GM19455 (cell line): ENCODE results near the gene KRTAP5-9.
"Not testable (repeated sequence)": the region's sequence is repeated elsewhere in the genome, so short reads cannot be mapped to it uniquely, and the experiment has no call there.

ENCODE experiments used
- ATAC-seq: cut with Tn5 transposase; IDR thresholded peaks from one replicate; pipeline ENCODE4 v1.9.1; 2021; ENCODE audit not compliant: unreplicated experiment

Gene KRTAP5-9

DNA sequence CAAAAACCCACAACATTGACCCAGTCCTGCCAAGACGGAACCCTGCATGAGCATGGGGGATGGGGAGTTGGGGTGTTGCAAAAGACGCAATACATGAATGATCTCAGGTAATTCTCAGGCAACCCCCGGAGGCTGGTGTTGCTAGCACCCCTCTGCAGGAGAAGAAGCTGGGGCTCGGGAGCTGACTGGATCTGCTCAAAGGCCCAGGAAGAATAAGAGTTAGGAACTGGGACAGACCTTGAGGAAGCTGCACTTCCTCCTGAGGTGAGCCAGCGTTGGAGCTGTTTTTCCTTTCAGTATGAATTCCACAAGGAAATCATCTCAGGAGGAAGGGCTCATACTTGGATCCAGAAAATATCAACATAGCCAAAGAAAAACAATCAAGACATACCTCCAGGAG, at the start of gene KRTAP5-9:
Gene KRTAP5-9 (plus strand): TSS at position 301 of the 400 bp plus-strand sequence. CDS start 238 bp downstream, outside the sequence.
- ATAC-seq: no peak

- ATAC-seq: no peak
Measured at GRCh38 chr11:71499125-71499524, 49.1 kb upstream of the KRTAP5-9 start.

DNA sequence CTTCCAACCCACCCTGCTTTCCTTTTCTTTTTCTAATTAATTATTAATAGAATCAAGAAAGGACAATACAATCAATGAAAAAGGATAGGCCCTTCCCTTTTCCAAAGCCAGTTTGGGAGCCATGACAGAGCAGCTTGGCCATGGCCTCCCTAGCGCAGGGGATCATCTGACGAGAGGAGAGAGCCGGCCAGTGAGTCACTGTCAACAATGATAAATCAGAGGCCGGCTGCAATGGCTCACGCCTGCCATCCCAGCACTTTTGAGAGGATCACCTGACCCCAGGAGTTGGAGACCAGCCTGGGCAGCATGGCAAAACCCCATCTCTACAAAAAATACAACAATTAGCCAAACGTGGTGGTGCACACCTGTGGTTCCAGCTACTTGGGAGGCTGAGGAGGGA, 48.7 kb upstream of the KRTAP5-9 start:
- ATAC-seq: no peak

DNA sequence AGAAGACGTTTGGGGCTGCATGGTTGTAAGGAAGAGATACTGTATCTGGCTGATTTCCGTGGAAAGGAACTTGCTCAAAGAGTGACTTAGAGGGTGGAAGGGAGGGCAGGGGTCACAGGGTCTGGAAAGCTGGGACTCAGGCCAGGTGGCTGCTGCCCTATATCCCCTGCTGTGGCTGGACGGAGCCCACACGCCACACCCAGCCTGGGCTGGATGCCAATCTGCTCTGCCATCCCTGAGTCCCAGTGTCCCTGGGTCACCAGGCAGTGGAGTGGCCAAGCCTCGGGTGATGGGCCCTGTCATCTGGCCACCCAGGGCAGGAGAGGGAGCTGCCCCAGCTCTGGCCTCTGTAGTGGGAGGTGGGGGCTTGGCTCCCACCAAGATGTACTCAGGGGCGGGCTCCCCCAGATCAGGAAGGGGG, 47.6 kb upstream of the KRTAP5-9 start:
- ATAC-seq: no peak

GRCh38 chr11:71501071-71501985, 46.9 kb upstream of the KRTAP5-9 start:
- ATAC-seq: no peak

- ATAC-seq: no peak
Measured at GRCh38 chr11:71502026-71502425, 46.2 kb upstream of the KRTAP5-9 start.

DNA sequence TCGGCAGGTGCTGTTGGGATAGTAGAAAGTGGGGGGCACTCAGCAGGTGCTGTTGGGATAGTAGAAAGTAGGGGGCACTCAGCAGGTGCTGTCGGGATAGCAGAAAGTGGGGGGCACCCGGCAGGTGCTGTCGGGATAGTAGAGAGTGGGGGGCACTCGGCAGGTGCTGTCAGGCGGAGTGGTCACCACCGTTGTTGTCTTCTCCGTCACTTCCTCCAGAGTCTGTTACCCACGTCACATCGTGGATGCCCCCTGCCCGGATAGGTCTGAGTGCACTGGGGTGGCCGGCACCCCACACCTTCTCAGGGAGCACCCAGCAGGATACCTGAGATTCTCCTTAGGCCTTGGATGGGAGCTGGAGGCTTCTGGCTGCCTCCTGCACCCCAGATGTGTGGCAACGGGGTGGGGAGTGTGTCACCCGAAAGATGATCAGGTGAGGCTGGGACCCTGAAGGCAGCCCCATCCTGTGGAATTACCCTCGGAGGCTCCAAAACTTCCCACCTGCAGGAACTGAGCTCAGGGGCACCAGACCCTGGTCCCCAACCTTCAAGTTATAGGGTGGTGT, 45.3 kb upstream of the KRTAP5-9 start:
- no peak for ATAC-seq

- no peak for ATAC-seq
Measured at GRCh38 chr11:71504531-71504930, 43.7 kb upstream of the KRTAP5-9 start.

- no peak for ATAC-seq
Measured at GRCh38 chr11:71505001-71505400, 43.2 kb upstream of the KRTAP5-9 start.

DNA sequence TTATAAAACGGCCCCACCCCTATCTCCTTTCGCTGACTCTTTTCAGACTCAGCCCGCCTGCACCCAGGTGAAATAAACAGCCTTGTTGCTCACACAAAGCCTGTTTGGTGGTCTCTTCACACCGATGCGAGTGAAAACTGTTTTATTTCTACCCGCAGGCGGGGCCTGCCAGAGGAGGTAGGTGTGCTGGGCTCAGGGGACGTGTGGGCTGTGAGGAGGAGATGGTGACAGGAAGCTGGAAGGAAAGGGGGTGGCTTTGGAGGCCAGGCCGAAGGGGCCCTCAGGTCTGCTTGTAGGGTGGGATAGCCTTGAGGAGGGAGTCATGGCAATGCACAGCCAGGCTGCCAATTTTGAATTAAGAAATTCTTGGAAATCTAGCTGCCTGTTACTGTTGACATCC, 42.4 kb upstream of the KRTAP5-9 start:
- ATAC-seq: no peak

DNA sequence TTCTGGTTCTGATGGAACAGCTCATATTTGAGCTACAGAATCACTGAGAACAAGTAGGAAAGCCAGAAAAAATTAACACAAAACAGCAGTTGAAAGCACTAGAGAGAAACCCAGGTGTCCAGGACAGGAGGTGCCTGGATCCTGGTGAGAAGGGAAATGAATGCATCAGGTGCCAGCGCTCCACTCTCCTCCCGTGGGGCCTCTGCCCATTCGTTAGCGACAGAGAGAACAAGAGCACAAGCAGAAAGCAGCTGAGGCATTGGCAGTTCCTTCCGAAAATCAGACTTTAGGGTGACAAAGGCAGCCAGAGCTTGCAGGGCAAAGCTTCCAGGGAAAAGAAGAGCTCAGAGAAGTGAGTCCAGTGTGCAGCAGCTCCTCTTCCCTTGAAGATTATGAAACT, 41.1 kb upstream of the KRTAP5-9 start:
- no peak for ATAC-seq

- no peak for ATAC-seq
Measured at GRCh38 chr11:71518506-71519471, 29.4 kb upstream of the KRTAP5-9 start.

GRCh38 chr11:71519546-71519945, 28.7 kb upstream of the KRTAP5-9 start:
- ATAC-seq: no peak

DNA sequence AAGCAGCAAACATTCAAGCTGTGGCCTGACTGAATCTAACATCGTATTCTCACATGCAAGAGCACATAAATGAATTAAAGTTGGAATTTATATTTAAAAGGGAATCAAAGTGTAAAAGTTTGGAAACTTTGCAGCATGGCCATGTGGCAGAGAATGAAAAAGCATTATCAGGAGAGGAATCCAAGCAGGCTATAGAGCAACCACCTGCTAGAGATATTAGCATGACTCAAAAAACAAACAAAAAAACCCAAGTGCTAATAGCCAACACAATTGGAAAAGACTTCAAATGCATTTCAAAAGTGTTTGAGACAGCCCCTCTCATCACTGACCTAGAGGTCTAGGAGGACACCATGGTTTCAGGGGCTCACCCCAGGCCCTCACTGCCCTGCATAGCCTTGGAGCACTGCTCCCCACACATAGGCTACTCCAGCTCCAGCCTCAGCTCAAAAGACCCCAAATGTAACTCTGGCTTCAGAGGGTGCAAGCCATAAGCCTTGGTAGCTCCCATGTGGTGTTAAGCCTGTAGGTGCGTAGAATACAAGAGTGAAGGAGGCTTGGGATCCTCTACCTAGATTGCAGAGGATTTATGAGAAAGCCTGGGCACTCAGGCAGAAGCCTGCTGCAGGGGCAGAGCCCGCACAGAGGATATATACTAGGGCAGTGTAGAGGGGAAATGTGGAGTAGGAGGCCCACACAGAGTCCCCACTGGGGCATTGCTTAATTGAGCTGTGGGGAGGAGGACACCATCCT, 22.9 kb upstream of the KRTAP5-9 start:
- ATAC-seq: no peak

- no peak for ATAC-seq
Measured at GRCh38 chr11:71525938-71526495, 22.2 kb upstream of the KRTAP5-9 start.

DNA sequence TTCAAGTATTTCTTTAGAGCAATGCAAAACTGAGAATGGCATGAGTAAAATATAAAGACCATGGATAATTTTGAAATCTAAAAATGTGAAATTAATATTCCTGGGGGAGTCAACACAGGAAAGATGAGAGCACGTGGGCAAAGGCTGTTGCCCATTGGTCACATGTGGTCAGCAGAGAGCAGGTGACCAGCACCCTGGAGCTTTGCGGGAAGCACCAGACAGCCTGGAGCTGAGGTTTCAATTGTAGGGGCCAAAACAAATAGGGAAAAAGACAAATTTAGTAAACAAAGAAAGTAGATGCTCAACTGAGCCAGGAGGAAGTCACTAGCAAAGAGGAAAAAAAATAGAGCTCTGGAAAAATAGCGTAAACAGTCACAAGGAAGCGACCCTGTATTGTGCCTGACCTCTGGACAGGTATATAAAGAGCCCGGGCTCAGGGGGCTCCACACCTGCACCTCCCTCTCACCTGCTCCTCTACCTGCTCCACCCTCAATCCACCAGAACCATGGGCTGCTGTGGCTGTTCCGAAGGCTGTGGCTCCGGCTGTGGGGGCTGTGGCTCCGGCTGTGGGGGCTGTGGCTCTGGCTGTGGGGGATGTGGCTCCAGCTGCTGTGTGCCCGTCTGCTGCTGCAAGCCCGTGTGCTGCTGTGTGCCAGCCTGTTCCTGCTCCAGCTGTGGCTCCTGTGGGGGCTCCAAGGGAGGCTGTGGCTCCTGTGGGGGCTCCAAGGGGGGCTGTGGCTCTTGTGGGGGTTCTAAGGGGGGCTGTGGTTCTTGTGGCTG, 21.2 kb upstream of the KRTAP5-9 start, which contains the start of gene KRTAP5-7:
Gene KRTAP5-7 (plus strand): TSS at position 472 of the 780 bp plus-strand sequence. CDS start 34 bp downstream, at position 506.
- not testable (repeated sequence) for ATAC-seq

DNA sequence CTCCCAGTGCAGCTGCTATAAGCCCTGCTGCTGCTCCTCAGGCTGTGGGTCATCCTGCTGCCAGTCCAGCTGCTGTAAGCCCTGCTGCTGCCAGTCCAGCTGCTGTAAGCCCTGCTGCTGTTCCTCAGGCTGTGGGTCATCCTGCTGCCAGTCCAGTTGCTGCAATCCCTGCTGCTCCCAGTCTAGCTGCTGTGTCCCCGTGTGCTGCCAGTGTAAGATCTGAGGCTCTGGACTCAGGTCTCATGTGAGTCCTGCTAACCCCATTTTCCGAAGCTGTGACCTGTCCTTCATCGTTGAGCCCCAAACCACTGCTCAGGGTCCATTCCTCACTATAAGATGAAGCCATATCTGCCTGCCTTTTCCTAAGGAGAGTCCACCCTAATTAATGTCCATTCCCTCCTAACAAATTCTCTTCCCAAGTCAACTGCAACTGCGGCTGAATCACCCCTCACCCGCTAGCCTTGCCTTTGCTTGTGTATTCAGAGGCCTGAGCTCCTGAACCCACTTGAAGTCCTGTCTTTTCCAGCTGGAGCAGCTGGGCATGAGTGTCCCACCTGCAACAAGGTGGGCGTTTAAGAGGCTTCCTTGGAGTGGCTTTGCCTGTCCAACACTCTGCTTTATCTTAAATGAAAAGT, 20.5 kb upstream of the KRTAP5-9 start:
- no peak for ATAC-seq

- ATAC-seq: no peak
Measured at GRCh38 chr11:71530602-71531001, 17.6 kb upstream of the KRTAP5-9 start.
